Measurements from ENCODE around the gene DMP1. TPM values are rescaled to one million over a fixed set of nuclear protein-coding genes. Genes with fewer than 3 reads are reported as not detected.

DMP1 gene
- total and polyA plus RNA-seq, 2 donors (not counting 1 experiment from before 2014, with no cell fraction given) = not detected

GRCh38 chr4:87662871-87663270, 12.8 kb downstream of the DMP1 start:
- DNase-seq = no peak
- no peaks in the 10 kb centered on the region for H3K4me1 ChIP-seq (ENCODE audit: control insufficient read depth in 2 of 2, insufficient read depth in 2 of 2, low read length in 2 of 2)
- 94% methylated on average over 8 of the region's 9 CpGs for WGBS (ENCODE audit: insufficient coverage)

GRCh38 chr4:87669373-87669772, 19.3 kb downstream of the DMP1 start:
- Mint-ChIP-seq H3K4me1 (no peaks in the 10 kb centered on the region), H3K27me3 (peaks cover 3% of the 10 kb centered on the region), H3K27ac (no peak overlapping the region), H3K9me3 (ENCODE audit: insufficient read depth) (peaks cover 6% of the 10 kb centered on the region), H3K4me3 (no peak overlapping the region)
- Histone ChIP-seq H2AFZ (ENCODE audit: insufficient read depth, low read depth, low read length, poor library complexity, severe bottlenecking) (no peak overlapping the region), H3K4me3 (ENCODE audit: control extremely low read depth in 1 of 5, extremely low read depth in 1 of 5, insufficient read depth in 1 of 5, low read depth in 2 of 5, low read length in 4 of 5) (no peak overlapping the region), H3K27me3 (replicated peaks in 1 of 4; ENCODE audit: control extremely low read depth in 1 of 4, control insufficient read depth in 3 of 4, insufficient read depth in 4 of 4, low read length in 3 of 4) (no peaks in the 10 kb centered on the region), H3K4me1 (ENCODE audit: control insufficient read depth in 2 of 2, insufficient read depth in 2 of 2, low read length in 2 of 2) (no peaks in the 10 kb centered on the region), H3K9me3 (ENCODE audit: control extremely low read depth in 1 of 3, control insufficient read depth in 2 of 3, insufficient read depth in 1 of 3, low read length in 2 of 3) (peaks cover 0 to 9% (median 7%) of the 10 kb centered on the region in 3 donors), H3K36me3 (replicated peaks in 1 of 2; ENCODE audit: control extremely low read depth in 1 of 2, control insufficient read depth in 1 of 2, extremely low read depth in 1 of 2, insufficient read depth in 2 of 2, low read length in 1 of 2) (no peaks in the 10 kb centered on the region), H4K20me1 (ENCODE audit: control insufficient read depth, insufficient read depth, low read length, poor library complexity, severe bottlenecking) (no peaks in the 10 kb centered on the region), H3K4me2 (replicated peaks; ENCODE audit: low read depth, low read length, poor library complexity, severe bottlenecking) (no peak overlapping the region), H3K27ac (ENCODE audit: low read length in 2 of 2) (no peak overlapping the region), H3K79me2 (ENCODE audit: control insufficient read depth, insufficient read depth, low read length) (no peaks in the 10 kb centered on the region), H3K9ac (ENCODE audit: low read length) (no peak overlapping the region)
- intact Hi-C loops (cut with micrococcal nuclease) = no loop called here
- ATAC-seq (ENCODE audit: low read depth) (no peak), DNase-seq (no peak)
- TF ChIP-seq CTCF (IDR thresholded peaks at IDR 0.05) (no peak), EZH2 (IDR thresholded peaks at IDR 0.05; ENCODE audit: borderline replicate concordance, insufficient read depth, low read depth, low read length, poor library complexity, severe bottlenecking) (no peak)
- POLR2A ChIA-PET = no interaction called here
- CTCF ChIA-PET = no interaction called here
- no CpG with 5 or more reads among the region's 3 CpGs for WGBS (ENCODE audit: insufficient coverage)

More at GRCh38 chr4:87662871-87663270, 12.8 kb downstream of the DMP1 start:
- Mint-ChIP-seq H3K27ac (no peak overlapping the region), H3K9me3 (ENCODE audit: insufficient read depth) (no peaks in the 10 kb centered on the region), H3K4me1 (no peaks in the 10 kb centered on the region), H3K4me3 (no peak overlapping the region), H3K27me3 (peaks cover 4% of the 10 kb centered on the region)
- no peak overlapping the region for H3K4me3 ChIP-seq (ENCODE audit: control extremely low read depth in 1 of 5, extremely low read depth in 1 of 5, insufficient read depth in 1 of 5, low read depth in 2 of 5, low read length in 4 of 5)
- CTCF ChIA-PET = no interaction called here
- peaks cover 0 to 3% (median 0%) of the 10 kb centered on the region in 4 experiments for H3K27me3 ChIP-seq (replicated peaks in 1 of 4; ENCODE audit: control extremely low read depth in 1 of 4, control insufficient read depth in 3 of 4, insufficient read depth in 4 of 4, low read length in 3 of 4)
- no peak overlapping the region for H2AFZ ChIP-seq (ENCODE audit: insufficient read depth, low read depth, low read length, poor library complexity, severe bottlenecking)
- no peaks in the 10 kb centered on the region for H4K20me1 ChIP-seq (ENCODE audit: control insufficient read depth, insufficient read depth, low read length, poor library complexity, severe bottlenecking)
- TF ChIP-seq CTCF (IDR thresholded peaks at IDR 0.05) (no peak), EZH2 (IDR thresholded peaks at IDR 0.05; ENCODE audit: borderline replicate concordance, insufficient read depth, low read depth, low read length, poor library complexity, severe bottlenecking) (no peak)
- H3K9me3 ChIP-seq (ENCODE audit: control extremely low read depth in 1 of 3, control insufficient read depth in 2 of 3, insufficient read depth in 1 of 3, low read length in 2 of 3) = no peaks in the 10 kb centered on the region
- no peak overlapping the region for H3K4me2 ChIP-seq (replicated peaks; ENCODE audit: low read depth, low read length, poor library complexity, severe bottlenecking)
- H3K9ac ChIP-seq (ENCODE audit: low read length) = no peak overlapping the region
- H3K79me2 ChIP-seq (ENCODE audit: control insufficient read depth, insufficient read depth, low read length) = no peaks in the 10 kb centered on the region
- intact Hi-C loops (cut with micrococcal nuclease) = no loop called here
- H3K27ac ChIP-seq (ENCODE audit: low read length in 2 of 2) = no peak overlapping the region
- no peaks in the 10 kb centered on the region for H3K36me3 ChIP-seq (replicated peaks in 1 of 2; ENCODE audit: control extremely low read depth in 1 of 2, control insufficient read depth in 1 of 2, extremely low read depth in 1 of 2, insufficient read depth in 2 of 2, low read length in 1 of 2)
- no peak for ATAC-seq (ENCODE audit: low read depth)
- POLR2A ChIA-PET = no interaction called here

Measured in B cell (primary cell).